Sigmoid colon (tissue), 4 donors: ENCODE measurements around the gene FAM168A.

Experiments used
- EP300 ChIP-seq, 4 donors: sonication (generic); formaldehyde crosslinking; IDR thresholded peaks; one replicate each; pipeline ENCODE4 v1.6.1; 2017; ENCODE audit warnings: antibody characterized with exemption in 4 of 4
- POLR2A ChIP-seq, 2 donors: fragments of 450-650 bp; IDR thresholded peaks; one replicate each; pipeline ENCODE4 v1.6.1; 2016; ENCODE audit warnings: antibody characterized with exemption in 2 of 2, mild to moderate bottlenecking in 2 of 2, moderate library complexity in 2 of 2
- POLR2AphosphoS5 ChIP-seq, 4 donors: sonication (generic); formaldehyde crosslinking; IDR thresholded peaks; one replicate each; pipeline ENCODE4 v1.6.1; 2017; ENCODE audit warnings: antibody characterized with exemption in 4 of 4
- TF ChIP-seq, protein P1 (sequence below), 4 experiments: fragments of 450-650 bp in 3 of 4; fragments of 200-600 bp in 1 of 4; IDR thresholded peaks; one replicate each; pipeline ENCODE4 v1.5.1; 2016 to 2019; ENCODE audit warnings: antibody characterized with exemption in 4 of 4, mild to moderate bottlenecking in 3 of 4, moderate library complexity in 2 of 4

- TF ChIP-seq, protein P1, sequence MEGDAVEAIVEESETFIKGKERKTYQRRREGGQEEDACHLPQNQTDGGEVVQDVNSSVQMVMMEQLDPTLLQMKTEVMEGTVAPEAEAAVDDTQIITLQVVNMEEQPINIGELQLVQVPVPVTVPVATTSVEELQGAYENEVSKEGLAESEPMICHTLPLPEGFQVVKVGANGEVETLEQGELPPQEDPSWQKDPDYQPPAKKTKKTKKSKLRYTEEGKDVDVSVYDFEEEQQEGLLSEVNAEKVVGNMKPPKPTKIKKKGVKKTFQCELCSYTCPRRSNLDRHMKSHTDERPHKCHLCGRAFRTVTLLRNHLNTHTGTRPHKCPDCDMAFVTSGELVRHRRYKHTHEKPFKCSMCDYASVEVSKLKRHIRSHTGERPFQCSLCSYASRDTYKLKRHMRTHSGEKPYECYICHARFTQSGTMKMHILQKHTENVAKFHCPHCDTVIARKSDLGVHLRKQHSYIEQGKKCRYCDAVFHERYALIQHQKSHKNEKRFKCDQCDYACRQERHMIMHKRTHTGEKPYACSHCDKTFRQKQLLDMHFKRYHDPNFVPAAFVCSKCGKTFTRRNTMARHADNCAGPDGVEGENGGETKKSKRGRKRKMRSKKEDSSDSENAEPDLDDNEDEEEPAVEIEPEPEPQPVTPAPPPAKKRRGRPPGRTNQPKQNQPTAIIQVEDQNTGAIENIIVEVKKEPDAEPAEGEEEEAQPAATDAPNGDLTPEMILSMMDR (IDR thresholded peaks at IDR 0.05), result no peak
- TF ChIP-seq POLR2AphosphoS5 (IDR thresholded peaks at IDR 0.05), result no peak
- TF ChIP-seq POLR2A (IDR thresholded peaks at IDR 0.05), result no peak
- no peak for TF ChIP-seq EP300 (IDR thresholded peaks at IDR 0.05)
Measured at GRCh38 chr11:73374151-73374550, 223.8 kb downstream of the FAM168A start.
